Left renal pelvis (tissue), 4 donors: ENCODE data around the gene PCDH11Y. TPM values are rescaled to one million over a fixed set of nuclear protein-coding genes. Genes with fewer than 3 reads are reported as not detected.
"Not testable (repeated sequence)": the region's sequence is repeated elsewhere in the genome, so short reads cannot be mapped to it uniquely, and the experiment has no call there.

ENCODE experiments used
- DNase-seq, 4 donors: peaks; one replicate each; pipeline ENCODE4 v3.0.0-alpha.2; 2013; ENCODE audit warnings: low read depth in 4 of 4, low spot score in 3 of 4
- polyA plus RNA-seq, 4 donors: library from polyadenylated mRNA; unstranded; fragments of 120-200 nt; gene quantifications; one replicate each; pipeline ENCODE4 v1.2.1, GENCODE V29; 2013; ENCODE audit not compliant: insufficient read length in 4 of 4

The PCDH11Y gene, protein sequence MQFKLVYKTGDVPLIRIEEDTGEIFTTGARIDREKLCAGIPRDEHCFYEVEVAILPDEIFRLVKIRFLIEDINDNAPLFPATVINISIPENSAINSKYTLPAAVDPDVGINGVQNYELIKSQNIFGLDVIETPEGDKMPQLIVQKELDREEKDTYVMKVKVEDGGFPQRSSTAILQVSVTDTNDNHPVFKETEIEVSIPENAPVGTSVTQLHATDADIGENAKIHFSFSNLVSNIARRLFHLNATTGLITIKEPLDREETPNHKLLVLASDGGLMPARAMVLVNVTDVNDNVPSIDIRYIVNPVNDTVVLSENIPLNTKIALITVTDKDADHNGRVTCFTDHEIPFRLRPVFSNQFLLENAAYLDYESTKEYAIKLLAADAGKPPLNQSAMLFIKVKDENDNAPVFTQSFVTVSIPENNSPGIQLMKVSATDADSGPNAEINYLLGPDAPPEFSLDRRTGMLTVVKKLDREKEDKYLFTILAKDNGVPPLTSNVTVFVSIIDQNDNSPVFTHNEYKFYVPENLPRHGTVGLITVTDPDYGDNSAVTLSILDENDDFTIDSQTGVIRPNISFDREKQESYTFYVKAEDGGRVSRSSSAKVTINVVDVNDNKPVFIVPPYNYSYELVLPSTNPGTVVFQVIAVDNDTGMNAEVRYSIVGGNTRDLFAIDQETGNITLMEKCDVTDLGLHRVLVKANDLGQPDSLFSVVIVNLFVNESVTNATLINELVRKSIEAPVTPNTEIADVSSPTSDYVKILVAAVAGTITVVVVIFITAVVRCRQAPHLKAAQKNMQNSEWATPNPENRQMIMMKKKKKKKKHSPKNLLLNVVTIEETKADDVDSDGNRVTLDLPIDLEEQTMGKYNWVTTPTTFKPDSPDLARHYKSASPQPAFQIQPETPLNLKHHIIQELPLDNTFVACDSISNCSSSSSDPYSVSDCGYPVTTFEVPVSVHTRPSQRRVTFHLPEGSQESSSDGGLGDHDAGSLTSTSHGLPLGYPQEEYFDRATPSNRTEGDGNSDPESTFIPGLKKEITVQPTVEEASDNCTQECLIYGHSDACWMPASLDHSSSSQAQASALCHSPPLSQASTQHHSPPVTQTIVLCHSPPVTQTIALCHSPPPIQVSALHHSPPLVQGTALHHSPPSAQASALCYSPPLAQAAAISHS (N-terminal part only)
- 1 to 10 TPM; 1.0 to 4.2 (median 1.4) TPM for polyA plus RNA-seq

DNA sequence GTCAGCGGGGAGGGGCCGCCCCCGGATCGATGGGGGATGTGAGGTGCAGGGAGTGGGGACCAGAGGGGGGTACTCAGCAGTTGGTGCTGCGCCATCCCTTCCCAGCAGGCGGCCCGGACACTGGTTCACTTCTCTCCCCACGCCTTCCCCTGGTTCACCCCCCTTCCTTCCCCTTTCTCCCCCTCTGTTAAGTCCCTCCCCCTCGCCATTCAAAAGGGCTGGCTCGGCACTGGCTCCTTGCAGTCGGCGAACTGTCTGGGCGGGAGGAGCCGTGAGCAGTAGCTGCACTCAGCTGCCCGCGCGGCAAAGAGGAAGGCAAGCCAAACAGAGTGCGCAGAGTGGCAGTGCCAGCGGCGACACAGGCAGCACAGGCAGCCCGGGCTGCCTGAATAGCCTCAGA, at the start of gene PCDH11Y:
PCDH11Y (plus strand) TSS at position 240 of the 400 bp plus-strand sequence. CDS start 56,804 bp downstream, outside the sequence.
- DNase-seq = not testable (repeated sequence)

DNA sequence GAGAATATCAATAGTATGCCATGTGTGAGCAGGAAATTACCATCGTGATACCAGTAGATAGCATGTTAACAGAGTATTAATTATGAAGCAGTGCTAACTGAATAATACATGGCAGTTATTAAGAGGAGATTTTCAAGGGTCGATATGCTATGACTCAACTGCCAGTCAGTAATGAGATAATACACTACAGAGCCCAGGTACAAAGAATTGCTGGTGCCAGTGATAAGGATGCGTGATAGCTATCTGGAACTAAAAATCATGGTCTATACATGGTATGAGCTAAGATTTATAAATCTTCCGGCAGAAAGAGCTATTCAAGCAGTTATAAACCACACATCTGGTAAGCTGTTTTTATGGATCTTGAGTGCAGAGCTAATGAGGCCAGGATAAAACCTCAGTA, 32.2 kb upstream of the PCDH11Y start:
- DNase-seq = not testable (repeated sequence)

- not testable (repeated sequence) for DNase-seq
Observed at GRCh38 chrY:4991743-4992400, 8.2 kb upstream of the PCDH11Y start.

DNA sequence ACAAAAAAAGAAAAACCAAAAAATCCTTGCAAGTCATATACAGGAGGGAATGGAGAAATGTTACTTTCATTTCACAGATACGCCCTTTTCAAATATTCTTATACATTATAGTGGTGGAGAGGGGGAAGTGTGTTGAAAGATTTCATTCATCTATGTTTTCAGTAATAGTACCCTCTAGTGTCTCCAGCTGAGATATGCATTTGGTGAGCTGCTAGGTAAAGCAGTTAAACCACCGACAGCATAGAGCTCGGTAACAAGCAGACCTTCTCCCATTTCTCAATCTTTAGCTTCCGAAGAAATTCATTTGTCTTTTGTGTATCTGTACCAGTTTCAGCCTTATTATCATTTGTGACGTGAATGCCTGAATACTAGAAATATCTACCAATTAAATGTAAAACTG, 5.2 kb upstream of the PCDH11Y start:
- DNase-seq = not testable (repeated sequence)

- DNase-seq = not testable (repeated sequence)
Observed at GRCh38 chrY:5002476-5003184, 2.5 kb downstream of the PCDH11Y start.

GRCh38 chrY:5038972-5039523, 39.0 kb downstream of the PCDH11Y start:
- not testable (repeated sequence) for DNase-seq

DNA sequence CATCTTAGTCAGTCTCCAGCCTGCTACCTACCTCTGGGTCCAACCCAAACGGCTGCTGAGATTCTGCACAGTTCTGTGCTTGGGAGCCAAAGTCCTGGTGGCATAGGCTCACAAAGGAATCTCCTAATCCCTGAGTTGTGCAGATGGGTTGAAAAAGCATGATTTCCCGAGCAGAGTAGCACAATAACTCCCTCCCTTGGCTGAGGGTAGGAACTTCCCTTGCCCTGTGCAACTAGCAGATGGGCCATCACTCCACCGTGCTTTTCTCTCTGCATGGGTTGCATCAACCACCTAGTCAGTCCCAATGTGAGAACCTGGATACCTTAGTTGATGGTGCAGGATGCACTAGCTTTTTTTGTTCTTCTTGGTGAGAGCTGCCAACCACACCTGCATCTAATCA, 82.9 kb downstream of the PCDH11Y start:
- not testable (repeated sequence) for DNase-seq

DNA sequence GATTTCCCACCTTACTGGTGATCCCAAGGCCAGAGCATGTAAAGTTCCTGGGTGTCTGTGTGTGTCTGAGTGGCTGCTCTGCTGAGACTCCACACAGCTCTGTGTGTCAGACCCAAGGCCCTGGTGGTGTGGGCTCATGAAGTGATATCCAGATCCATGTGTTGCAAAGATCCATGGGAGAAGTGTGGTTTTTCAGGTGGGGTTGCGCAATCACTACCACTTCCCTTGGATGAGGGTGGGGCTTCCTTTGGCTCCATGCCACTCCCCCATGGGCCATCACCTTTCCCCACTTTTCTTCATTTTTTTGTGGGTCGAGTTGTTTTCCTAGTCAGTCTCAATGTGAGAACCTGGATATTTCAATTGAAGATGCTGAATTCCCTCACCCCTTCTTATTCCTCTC, 182.9 kb downstream of the PCDH11Y start:
- not testable (repeated sequence) for DNase-seq

DNA sequence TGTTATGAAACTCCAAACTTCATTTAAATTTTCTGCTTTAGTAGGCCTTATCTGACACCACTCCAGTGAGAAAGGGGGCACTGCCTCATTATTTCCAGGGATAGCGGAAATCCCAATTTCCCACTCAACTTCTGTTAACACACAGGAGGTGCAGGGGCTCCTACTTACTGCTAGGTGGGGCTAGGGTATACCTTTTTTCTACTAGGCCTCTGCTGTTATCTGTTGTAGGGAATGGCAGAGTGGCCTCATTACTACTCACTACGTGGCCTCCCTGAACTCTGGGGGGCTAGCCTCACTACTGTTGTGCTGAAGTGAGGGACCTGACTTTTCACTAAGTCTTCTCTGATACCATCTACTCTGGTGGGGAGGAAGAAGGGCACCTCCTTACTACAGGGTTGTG, 215.0 kb downstream of the PCDH11Y start:
- not testable (repeated sequence) for DNase-seq

GRCh38 chrY:5324931-5325330, 324.8 kb downstream of the PCDH11Y start:
- DNase-seq = not testable (repeated sequence)

DNA sequence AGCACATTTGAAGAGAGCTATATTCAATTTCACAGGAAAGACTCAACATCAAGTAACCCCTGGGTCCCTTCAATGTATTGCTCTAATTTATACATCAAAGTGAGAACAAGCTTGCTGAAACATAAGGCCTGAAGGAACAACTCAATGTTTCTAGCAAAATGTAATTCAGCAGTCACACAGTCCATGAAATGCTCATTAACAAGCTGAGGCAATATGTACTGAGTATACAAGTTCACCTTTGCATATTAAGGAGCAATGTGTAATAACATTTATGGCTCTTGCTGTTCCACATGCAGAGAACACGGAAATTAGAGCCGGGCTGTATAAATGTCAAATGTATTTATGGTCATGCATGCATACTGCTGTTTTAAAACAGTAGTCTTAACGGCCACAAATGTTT, 342.1 kb downstream of the PCDH11Y start:
- DNase-seq = not testable (repeated sequence)

DNA sequence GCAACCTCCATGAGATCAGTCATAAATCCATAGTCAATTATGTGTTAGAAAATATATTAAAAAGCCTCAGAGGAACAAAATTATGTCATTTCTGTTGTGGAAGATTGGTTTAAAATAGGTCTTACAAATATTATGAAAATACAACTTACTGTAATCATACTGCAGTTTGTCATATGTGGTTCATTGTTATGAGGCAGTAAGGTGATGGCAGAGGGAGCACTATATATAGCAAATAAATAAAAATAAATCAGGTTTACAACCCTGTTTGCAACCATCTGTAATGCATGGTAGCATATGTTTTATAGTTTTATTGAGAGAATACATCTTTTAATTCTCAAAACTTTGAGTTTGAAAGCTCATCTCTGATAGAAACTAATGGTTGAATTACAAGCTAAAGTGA, 543.6 kb downstream of the PCDH11Y start:
- DNase-seq = not testable (repeated sequence)

DNA sequence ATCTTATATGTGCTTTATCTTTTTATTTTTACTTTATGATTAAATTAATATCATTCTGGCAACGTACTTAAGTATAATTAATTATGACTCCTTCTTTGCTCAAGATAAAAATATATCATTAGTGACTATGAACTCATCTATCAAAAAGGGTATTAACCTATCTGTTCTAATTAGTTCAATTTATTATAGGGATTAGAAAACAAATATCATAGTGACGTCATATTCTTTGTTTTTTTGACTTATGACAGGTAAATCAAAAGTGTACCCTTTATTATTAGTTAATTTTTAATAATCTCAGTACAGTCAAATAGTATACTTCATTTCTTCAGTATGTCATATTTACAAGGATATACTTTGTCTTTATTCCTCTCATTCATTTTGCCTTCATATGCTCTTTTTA, 638.5 kb downstream of the PCDH11Y start:
- not testable (repeated sequence) for DNase-seq

- DNase-seq = not testable (repeated sequence)
Observed at GRCh38 chrY:5679265-5679664, 679.2 kb downstream of the PCDH11Y start.

GRCh38 chrY:5708727-5709126, 708.6 kb downstream of the PCDH11Y start:
- DNase-seq = not testable (repeated sequence)

DNA sequence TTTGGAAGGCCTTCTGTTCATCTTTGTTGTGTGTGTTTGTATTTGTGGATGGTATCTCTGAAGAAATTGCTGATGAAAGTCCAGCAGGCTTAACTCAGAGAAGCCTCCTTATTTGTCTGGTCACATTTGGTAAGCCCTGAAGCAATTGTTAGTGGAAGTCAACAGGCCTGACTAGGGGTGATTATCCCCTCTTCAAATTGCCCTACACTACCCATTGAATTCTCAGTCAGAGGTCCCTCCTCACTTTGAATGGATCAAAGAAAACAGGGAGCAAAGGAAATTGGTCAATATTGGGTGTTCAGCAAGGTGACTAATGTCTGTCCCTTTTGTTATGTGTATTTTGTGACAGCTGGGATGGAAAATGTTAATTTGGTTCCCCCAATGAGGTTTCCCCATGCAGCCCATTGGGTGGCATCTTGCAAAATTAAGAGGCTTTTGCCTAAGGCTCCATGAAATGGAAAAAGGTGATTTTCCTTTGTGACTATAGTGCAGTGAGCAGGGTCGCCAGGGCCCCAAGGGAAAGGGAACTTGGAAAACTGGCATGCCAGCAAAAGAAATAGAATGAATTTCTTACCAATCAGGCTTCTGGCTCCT, 709.8 kb downstream of the PCDH11Y start:
- DNase-seq = not testable (repeated sequence)

GRCh38 chrY:5761403-5761802, 761.3 kb downstream of the PCDH11Y start:
- DNase-seq = not testable (repeated sequence)

GRCh38 chrY:5776485-5776884, 776.4 kb downstream of the PCDH11Y start:
- DNase-seq = not testable (repeated sequence)
